Upper lobe of right lung (tissue), 1 donor: ENCODE data around the gene MPPED1. TPM values are rescaled to one million over a fixed set of nuclear protein-coding genes. Genes with fewer than 3 reads are reported as not detected.

Source experiments
- ATAC-seq: fragments of 200-7000 bp; cut with Tn5 transposase; one replicate; pipeline ENCODE4 v1.9.1; 2020; ENCODE audit warnings: mild to moderate bottlenecking, moderate library complexity
- DNase-seq: peaks from one replicate; pipeline ENCODE4 v3.0.0-alpha.2; 2020
- H3K27ac ChIP-seq: fragments of 200-600 bp; one replicate; pipeline ENCODE4 v1.8.0; 2022
- H3K27me3 ChIP-seq: fragments of 200-600 bp; one replicate; pipeline ENCODE4 v1.8.0; 2022; ENCODE audit warnings: mild to moderate bottlenecking
- H3K36me3 ChIP-seq: fragments of 200-600 bp; one replicate; pipeline ENCODE4 v1.8.0; 2022
- H3K4me1 ChIP-seq: fragments of 200-600 bp; one replicate; pipeline ENCODE4 v1.8.0; 2022
- H3K4me3 ChIP-seq: fragments of 200-600 bp; one replicate; pipeline ENCODE4 v1.8.0; 2022; ENCODE audit warnings: mild to moderate bottlenecking
- H3K9me3 ChIP-seq: fragments of 200-600 bp; one replicate; pipeline ENCODE4 v1.8.0; 2022
- intact Hi-C: fragments of 100-400 bp; cut with DNase I; formaldehyde crosslinking; loops from one replicate; pipeline ENCODE4 v1.11.0; 2022
- total RNA-seq: library from RNA; stranded (reverse); fragmentation: NEBNext Ultra II Directional; extraction: Animal tissue kit (Norgen Biotek cat#: 25700); gene quantifications from one replicate; pipeline ENCODE4 v1.2.1, GENCODE V29; 2021
- TF ChIP-seq, protein P1 (sequence below): fragments of 200-600 bp; IDR thresholded peaks from one replicate; pipeline ENCODE4 v1.8.0; 2022; ENCODE audit warnings: antibody characterized with exemption
- donor health status: DM: no; HTN: yes; CAD: no; lungs with severe emphysema.

MPPED1 gene
- total RNA-seq, 1 donor from 2014 or later = not detected

DNA sequence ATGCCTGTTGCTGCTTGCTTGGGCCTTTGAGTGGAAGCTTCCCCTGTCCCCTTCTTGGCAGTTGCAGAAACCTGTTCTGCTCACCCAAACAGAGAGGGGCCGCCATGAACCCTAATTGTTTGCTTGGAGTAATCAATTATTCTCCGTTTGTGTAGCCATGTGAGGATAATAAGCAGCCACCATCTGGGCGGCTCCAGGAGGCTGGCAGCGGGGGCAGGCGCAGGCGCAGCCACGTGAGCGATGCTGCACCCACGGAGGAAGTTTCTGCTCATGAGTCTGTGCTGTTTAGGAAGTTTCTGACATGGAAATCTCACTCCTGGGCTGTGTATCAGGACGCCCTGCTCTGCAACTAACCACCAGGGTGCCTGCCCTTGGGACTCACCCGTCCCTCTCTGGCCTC is 90.1 kb downstream of the MPPED1 start:
- H3K36me3 ChIP-seq = no peaks in the 10 kb centered on the region
- TF ChIP-seq, protein P1, sequence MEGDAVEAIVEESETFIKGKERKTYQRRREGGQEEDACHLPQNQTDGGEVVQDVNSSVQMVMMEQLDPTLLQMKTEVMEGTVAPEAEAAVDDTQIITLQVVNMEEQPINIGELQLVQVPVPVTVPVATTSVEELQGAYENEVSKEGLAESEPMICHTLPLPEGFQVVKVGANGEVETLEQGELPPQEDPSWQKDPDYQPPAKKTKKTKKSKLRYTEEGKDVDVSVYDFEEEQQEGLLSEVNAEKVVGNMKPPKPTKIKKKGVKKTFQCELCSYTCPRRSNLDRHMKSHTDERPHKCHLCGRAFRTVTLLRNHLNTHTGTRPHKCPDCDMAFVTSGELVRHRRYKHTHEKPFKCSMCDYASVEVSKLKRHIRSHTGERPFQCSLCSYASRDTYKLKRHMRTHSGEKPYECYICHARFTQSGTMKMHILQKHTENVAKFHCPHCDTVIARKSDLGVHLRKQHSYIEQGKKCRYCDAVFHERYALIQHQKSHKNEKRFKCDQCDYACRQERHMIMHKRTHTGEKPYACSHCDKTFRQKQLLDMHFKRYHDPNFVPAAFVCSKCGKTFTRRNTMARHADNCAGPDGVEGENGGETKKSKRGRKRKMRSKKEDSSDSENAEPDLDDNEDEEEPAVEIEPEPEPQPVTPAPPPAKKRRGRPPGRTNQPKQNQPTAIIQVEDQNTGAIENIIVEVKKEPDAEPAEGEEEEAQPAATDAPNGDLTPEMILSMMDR = no peak
- no peaks in the 10 kb centered on the region for H3K9me3 ChIP-seq
- H3K4me3 ChIP-seq = no peak overlapping the region
- no peaks in the 10 kb centered on the region for H3K4me1 ChIP-seq
- no peaks in the 10 kb centered on the region for H3K27me3 ChIP-seq
- ATAC-seq (no peak), DNase-seq (no peak)
- H3K27ac ChIP-seq = no peak overlapping the region
- intact Hi-C loops = no loop called here

DNA sequence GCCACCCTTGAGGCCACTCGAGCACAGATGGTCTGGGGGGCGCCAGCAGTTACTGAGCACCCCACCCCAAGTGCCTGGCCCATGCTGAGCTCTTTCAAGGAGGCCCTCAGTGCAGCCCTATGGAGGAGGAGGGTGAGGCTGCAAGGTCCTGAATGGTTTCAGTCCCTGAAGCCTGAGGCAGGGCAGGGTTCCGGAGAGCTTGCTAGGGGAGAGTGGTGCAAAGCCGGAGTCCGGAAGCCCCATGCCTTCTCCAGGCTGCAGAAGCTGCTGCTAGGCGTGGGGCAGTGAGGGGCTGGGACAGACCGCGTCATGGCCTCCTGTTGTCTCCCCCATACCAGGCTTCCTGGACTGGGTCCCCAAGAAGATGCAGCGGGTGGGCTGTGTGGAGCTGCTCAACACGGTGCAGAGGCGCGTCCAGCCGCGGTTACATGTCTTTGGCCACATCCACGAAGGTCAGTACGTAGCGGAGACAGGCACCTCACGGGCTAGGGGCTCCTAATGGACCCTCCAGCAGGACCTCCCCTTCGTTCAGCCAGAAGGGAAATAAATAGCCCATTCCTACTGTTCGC is 90.6 kb downstream of the MPPED1 start:
- Histone ChIP-seq H3K4me3 (no peak overlapping the region), H3K9me3 (no peaks in the 10 kb centered on the region), H3K4me1 (no peaks in the 10 kb centered on the region), H3K36me3 (no peaks in the 10 kb centered on the region), H3K27me3 (no peaks in the 10 kb centered on the region), H3K27ac (no peak overlapping the region)
- TF ChIP-seq, protein P1 = no peak
- ATAC-seq (no peak), DNase-seq (no peak)
- intact Hi-C loops = no loop called here

DNA sequence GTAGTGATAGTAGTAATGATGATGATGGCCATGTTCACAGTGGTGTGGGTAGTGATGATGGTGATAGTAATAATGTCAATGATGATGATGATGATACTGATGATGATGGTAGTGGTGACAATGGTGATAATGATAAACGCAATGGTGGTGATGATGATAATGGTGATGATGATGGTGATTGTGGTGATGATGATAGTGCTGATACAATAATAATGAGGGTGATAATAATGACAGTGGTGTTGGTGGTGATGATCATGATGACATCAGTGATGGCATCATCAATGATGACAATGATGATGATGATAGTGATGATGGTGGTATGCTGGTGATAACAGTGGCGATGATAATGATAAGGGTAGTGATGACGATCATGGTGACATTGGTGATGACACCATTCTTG is 92.3 kb downstream of the MPPED1 start:
- ATAC-seq = no peak
- no peaks in the 10 kb centered on the region for H3K4me1 ChIP-seq
- TF ChIP-seq, protein P1 = no peak
- H3K9me3 ChIP-seq = no peaks in the 10 kb centered on the region
- DNase-seq = no peak
- no peak overlapping the region for H3K27ac ChIP-seq
- H3K36me3 ChIP-seq = no peaks in the 10 kb centered on the region
- intact Hi-C loops = no loop called here
- H3K27me3 ChIP-seq = no peaks in the 10 kb centered on the region
- H3K4me3 ChIP-seq = no peak overlapping the region

DNA sequence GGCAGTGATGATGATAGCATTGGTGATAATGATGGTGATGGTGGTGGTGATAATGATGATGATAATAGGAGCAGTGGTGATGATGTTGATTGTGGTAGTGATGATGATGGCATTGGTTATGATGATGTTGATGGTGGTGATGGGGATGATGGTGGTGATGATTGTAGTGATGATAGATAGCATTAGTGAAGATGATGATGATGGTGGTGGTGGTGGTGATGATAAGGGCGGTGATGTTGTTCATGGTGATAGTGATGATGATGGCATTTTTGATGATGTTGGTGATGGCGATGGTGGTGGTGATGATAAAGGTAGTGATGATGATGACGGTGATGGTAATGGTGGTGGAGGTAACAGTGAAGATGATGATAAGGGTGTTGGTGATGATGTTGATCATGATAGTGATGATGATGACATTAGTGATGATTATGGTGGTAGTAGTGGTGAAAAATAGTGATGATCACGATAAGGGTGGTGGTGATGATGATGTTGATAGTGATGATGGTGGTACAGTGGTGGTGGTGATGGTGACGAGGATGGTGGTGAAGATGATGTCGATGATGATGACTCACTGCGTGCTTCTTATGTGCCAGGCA is 93.0 kb downstream of the MPPED1 start:
- intact Hi-C loops = no loop called here
- no peaks in the 10 kb centered on the region for H3K4me1 ChIP-seq
- H3K4me3 ChIP-seq = no peak overlapping the region
- no peak overlapping the region for H3K27ac ChIP-seq
- ATAC-seq = no peak
- no peaks in the 10 kb centered on the region for H3K27me3 ChIP-seq
- TF ChIP-seq, protein P1 = no peak
- no peak for DNase-seq
- no peaks in the 10 kb centered on the region for H3K9me3 ChIP-seq
- no peaks in the 10 kb centered on the region for H3K36me3 ChIP-seq

DNA sequence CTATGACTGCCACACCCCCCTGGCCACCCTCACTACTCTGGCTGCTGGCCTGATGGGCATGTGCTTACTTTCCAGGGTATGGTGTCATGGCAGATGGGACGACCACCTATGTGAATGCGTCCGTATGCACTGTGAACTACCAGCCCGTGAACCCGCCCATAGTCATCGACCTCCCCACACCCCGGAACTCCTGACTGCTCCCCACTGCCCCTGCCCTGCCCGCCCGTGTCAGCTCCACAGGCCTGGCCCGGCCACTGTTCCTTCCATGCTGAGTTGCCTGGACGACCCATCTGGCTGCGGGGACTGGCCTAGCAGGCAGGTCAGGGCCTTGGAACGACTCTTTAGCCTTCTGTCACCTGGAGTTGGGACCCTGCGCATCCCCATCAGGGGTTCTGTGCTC is 93.6 kb downstream of the MPPED1 start:
- H3K27me3 ChIP-seq = no peaks in the 10 kb centered on the region
- DNase-seq = no peak

More for the DNA sequence above, 93.6 kb downstream of the MPPED1 start:
- intact Hi-C loops = no loop called here
- Histone ChIP-seq H3K36me3 (no peaks in the 10 kb centered on the region), H3K4me3 (no peak overlapping the region), H3K27ac (no peak overlapping the region), H3K9me3 (no peaks in the 10 kb centered on the region), H3K4me1 (no peaks in the 10 kb centered on the region)
- ATAC-seq = no peak
- TF ChIP-seq, protein P1 = no peak
